NCI-H2107 treated with DMSO at 0.1 percent for 48 hours (cell line): ENCODE results near the gene FEM1C.

Experiments used
- DNase-seq: peaks from one replicate; lab custom pipeline; 2025; ENCODE audit not compliant: unreplicated experiment; lab: John Stamatoyannopoulos, UW

FEM1C gene

DNA sequence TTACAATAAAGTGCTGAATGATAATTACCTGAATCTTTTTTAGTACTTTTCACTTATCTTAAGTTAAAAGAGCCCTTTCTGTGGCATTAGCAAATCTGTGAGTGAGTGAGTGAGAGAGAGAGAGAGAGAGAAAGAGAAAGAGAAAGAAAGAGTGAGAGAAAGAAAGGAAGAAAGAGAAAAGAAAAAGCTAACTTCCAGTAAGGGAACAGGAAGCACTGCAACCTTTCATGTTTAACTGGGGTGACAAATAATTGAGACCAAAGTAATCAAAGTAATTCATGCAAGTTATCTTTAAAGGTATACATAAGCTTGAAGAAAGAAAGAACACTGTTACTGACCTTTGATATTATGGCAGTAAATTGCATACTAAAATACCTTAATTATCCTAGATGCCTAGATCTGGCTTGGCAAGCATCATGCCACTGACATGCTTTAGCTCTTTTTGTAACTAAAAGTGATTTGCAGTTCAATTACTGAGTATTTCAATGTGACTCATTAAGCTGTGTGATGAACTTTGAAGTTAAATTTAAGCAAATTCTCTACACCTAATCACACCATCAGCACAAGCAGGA lies 21.7 kb downstream of the FEM1C start:
- DNase-seq: no peak

DNA sequence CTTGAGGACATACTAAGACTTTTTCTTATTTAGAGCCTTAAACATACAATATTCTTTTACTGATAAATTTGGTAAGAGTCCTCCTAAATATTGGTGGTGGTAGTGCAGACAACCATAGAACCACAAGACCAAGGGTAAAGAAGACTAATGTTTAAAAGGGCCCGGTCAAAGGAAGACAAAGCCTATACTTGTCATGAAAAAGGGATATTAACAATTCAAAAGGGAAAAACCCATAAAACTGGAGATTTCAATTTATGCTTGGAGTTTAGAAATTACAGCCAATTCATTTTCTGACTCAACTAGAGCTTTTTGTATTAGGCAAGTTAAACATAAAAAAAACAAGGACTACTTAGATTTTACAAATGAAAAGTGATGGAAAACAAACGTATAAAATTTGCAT lies 24.4 kb downstream of the FEM1C start:
- no peak for DNase-seq

DNA sequence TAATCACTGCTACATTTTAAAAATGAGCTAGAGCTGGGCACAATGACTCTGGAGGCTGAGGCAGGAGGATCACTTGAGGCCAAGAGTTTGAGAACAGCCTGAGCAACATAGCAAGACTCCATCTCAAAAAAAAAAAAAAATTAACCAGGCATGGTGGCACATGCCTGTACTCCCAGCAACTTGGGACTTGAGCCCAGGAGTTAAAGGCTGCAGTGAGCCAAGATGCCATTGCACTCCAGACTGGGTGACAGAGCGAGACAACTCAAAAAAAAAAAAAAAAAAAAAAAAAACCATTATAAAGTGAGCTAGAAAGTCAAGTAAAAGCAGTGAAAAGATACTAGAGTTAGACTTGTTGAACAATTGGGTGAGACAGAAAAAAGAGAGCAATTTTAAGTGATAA lies 28.2 kb downstream of the FEM1C start:
- DNase-seq: no peak

DNA sequence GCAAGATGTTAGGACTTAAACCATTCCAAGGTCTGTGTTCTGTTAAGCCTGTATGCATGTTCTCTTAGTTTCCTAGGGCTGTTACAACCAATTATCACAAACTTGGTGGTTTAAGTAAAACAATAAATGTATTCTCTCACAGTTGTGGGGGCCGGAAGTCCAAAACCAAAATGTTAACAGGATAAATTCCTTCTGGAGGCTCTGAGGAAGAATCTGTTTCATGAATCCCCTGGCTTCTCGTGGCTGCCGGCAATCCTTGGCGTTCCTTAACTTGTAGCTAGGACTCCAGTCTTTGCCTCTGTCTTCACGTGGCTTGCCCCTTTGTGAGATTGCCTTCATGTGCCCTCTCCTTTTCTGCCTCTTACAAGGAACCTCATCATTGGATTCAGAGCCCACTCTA lies 30.4 kb downstream of the FEM1C start:
- DNase-seq: no peak

DNA sequence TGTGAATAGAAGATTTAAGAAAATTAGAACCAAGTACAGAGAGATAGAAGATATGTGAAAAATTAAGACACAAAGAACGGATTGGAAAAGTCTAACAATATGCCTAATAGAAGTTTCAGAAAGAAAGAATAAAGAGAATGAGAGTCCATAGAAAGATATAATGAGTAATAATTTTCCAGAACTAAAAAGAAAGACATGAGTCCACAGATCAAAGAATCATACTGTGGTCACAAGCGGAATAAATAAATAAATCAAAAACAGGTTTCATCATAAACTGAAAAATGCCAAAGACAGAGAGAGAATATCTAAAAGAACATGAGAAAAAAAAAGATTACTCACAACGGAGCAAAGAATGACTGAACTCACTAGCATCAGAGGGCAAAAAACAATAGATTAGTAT lies 32.9 kb downstream of the FEM1C start:
- no peak for DNase-seq

DNA sequence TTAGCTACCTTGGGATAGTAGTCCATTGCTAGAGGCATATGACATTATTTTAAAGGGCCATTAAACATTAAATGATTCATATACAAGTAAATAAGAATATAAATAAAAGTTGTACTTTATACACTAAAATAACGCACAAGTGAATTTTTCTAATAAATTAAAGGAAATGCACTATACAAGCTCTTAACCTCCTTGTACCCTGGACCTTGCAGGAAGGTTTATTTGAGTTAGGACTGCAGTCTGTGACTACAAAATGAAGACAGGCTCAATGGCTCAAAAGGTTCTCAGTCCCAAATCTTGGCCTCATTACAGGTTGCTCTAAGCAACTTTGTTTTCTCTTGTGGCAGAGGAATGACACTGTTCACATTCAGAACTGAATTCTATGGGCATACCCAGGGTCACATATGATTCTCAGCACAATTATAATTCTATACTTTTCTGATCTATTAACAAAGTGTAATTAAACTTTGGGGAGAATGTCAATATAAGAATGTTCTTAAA lies 34.4 kb downstream of the FEM1C start:
- no peak for DNase-seq

DNA sequence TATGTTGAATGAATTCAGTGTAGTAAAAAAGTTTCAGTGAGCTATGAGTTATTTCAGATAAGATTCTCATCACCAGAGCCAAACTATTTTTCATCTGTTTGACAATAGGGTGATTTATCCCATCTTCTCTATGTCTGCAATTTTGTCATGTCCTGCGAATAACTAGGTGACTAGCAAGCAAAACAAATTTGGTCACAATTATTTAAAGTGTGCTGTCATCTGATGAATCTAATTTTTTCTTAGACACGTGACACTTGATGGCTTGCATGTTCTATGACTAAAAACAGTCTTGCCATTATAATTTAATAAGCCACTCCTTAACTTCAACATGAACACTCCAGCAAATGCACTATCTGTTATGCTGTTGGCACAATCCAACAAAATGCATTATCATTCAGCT lies 35.0 kb downstream of the FEM1C start:
- no peak for DNase-seq

DNA sequence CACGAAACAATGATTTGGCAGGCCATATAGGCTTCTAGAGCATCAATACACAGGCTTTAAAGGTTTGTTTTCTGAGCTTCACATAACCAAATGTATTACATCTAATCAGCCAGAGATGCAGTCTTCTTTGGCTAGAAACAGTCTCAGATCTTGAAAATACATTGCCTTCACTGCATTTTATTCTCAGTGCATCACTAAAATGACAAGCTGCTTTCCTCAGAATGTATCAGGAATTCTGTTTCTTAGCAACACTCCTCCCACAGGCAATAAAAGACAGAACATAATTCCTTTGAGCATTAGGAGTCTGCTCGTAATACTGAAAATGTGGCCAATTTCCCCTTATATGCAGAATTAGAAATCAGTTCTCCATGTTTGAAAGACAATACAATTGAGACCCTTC lies 36.9 kb downstream of the FEM1C start:
- no peak for DNase-seq

DNA sequence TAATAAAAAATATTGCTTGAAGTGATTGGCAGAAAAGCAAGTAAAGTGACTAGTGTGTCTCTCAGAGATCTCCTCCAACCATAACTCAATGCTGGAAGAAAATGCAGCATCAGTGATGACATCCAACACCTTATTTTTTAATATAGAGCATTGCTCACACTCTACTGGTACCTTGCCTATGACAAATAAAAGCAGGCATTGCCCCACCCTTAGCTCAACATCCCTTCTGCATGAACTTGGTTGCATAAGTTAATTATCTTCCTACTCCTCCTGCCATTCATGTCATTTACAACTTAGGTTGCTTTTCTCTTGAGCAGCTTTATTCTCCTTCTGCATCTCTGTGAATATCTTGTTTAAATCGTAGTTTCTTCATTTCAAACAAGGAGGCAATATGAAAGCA lies 41.2 kb downstream of the FEM1C start:
- DNase-seq: no peak

DNA sequence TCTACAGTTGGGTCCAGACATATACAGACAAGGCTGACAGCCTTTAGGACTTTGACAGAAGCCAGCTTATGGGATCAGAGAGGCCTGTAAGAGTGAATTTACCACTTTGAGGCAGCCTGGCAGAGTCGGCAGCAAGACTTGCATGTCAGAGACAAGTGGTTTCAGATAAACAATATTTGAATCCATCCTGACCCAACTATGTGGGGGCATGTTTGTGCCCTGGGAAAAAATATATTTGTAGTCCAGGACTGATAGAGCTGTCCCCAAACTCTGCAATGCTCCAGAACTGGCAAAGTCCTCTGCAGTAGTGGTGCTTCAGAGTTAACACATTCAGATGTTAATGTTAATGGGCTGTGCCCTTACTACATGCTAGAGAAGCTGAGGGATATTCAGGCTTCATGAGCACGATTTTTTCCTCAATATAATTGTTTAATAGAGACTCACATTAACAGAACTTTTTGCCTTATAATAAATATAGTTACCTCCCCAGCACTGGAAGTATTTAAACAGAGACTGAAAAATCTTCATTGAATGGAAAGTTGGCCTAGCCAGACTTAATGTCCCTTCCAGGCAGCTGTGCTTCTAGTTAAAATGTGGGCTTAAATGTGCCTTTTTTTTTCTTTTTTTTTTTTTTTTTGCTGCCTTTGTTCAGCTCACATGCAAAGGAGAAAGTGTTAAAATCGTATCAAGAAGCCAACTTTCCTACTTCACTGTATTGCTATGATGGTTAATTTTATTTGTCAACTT lies 42.9 kb downstream of the FEM1C start:
- no peak for DNase-seq

DNA sequence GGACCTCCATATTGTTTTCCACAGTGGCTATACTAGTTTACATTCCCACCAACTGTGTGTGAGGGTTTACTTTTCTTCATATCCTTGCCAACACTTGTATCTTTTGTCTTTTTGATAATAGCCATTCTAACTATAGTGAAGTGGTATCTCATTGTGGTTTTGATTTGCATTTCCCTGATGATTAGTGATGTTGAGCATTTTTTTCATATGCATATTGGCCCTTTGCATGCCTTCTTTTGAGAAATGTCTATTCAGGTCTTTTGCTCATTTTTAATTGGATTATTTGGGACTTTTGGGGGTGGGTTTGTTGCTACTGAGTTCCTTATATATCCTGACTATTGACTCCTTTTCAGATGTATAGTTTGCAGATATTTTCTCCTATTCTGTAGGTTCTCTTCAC lies 44.4 kb downstream of the FEM1C start:
- no peak for DNase-seq

DNA sequence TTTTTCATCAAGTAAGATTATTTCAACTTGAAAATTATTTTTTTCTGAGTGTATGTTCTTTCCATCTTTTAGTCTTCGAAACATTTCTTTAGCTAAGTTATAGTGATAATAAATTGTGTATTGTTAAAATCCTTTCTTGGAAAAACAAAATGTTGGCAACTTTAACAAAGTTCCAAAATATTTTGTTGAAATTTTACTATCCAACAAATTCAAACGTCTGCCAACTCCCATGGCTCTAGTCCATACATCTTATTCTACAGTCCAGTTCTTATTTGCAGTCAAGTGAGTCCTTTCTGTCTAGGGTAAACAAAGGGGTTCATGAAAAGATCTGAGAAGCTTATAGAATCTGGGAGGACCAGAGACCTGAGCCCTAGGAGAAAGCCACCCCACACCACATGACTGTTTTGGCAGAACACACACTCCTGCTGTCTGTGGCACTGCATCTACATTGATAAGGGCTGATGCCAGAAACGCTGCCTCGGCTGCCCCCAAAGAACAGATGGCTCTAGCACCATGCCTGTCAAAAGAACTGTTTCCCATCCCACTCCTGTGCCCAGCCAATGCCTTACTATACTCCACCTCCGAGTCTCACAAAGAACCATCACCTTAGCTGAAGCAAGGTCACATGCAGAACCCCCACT lies 47.5 kb downstream of the FEM1C start:
- DNase-seq: no peak

DNA sequence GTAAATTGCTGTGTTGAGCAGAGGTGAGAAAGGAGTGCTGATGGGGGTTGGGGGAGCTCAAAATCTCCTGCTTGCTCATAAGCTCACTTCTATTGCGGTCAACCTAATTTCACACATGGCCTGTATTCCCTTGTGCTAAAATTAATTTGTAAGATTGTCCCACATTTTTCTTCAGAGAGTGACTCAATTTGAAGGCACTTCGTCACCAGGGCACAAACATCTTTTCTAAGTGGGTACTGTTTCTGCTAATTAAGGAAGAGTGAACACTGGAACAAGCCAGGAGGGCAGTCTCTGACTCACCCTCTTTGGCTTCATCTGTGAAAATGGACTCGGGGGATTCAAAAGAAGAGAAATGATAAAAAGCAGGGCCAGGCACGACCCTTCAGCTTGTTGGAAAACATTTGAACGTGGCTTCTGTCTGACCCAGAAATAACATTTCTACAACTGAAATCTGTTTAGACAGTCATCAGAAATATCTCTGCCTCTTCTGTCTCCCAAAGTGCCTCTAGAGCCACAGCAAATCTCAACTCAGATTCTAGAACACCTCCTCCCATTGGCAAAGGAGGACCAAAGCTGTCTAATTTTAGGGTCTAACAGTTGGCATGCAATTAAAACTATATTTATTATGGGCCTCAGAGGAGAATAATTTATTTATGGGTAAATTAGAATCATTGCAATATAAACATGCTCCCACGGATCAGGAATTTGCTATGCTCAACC lies 49.8 kb downstream of the FEM1C start:
- no peak for DNase-seq

DNA sequence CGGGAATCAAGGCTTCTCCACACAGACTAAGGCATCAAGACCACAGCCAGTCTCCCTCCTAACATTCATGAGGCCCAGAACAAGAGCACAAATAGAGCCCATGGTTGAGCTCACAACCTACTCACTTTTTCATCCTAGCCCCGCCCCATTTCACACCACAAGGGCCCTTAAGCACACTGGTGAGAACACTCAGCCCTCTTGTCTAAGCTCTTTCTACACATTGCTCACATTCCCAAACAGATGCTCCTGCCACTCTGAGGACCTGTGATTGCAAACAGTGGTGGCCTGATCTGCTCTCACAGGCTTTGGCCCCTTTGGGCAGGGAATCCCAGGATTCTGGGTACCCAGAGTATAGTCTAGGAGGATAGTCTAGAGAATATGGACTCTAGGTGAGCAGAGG lies 54.0 kb downstream of the FEM1C start:
- DNase-seq: no peak

DNA sequence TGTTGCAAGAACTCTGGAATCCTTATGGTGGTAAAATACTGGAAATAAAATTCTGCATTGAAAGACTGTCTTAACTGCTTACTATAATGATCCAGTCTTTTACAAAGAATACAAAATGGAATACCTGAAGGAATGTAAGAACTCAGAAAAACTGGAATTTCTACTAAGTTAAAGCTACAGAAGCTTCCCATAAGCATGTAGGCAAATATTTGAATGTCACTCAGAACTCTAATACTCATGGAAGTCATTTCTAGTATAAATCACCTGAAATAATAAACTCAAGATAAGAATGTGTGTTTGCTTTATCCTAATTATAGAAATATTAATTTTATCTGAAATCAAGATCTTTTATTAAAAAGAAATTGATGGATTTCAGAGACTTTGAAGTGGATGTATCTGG lies 54.8 kb downstream of the FEM1C start:
- DNase-seq: no peak

DNA sequence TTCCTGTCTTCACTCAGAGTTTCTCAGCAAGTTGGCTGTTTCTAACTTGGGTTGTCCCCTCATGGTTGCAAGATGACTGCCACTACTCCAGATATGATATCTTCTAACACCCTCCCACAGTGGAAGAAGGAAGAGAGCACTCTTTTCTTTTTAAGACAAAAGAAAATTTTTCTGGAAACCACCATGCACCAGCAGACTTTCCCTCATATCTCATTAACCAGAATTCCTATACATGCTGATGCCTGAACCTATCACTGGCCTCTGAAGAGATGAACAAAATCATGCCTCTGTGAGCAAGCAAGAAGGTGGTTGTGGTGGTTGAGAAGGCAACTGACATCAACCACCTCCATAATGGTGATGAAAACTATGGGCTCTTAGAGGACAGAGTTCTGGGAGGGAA lies 56.8 kb downstream of the FEM1C start:
- no peak for DNase-seq

DNA sequence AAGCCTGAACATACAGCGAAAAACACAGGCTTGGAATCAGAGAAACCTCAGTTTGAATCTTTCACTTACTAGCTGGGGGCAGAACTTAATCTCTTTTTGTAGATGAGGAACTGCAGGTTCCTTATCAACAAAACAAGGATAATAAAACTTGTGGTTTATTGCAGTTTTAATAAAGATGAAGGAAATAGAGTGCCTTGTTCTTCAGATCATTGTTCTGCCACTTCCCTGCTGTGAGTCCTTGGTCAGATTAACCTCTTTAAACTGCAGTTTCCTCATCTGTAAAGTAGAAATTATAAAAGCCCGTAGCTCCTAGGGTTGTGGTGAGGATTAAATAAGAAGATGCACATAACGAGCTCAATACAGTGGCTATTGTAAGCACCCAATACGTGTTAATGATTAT lies 57.4 kb downstream of the FEM1C start:
- no peak for DNase-seq

DNA sequence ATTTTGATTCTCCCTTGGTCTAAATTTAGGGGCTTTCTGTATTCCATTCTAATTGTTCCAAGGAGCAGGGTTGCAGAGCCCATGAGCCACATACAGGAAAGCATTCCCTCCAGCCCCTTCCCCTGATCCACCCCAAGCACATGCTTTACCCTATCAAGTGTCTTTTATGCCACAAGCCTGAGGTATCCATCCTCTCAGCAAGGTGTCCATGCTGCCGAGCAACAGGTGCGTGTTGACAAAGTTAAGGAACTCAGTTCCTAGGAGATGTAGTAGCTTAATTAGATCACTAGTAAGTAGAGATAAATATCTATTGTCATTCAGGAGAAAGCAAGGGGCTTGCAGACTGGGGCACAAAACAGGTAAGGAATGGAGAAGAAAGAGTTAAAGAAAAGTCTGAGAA lies 57.8 kb downstream of the FEM1C start:
- no peak for DNase-seq

DNA sequence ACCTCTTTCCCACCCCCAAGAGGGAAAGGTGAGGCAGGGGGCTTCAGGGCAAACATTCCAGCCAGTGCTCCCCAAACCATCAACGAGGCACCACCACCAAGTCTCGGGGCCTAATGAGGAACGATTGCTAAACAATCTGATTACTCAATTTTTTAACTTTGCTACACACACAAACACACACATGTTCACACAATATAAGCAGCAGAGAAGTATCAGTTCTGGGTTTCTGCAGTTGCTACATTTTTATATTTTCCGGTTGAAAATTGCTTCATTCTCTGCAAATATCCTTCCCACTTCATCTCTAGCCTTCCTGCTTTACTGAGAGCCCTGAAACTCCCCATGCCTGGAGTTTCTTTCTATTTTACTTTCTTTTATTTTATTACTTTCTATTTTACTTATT lies 60.2 kb downstream of the FEM1C start:
- no peak for DNase-seq

DNA sequence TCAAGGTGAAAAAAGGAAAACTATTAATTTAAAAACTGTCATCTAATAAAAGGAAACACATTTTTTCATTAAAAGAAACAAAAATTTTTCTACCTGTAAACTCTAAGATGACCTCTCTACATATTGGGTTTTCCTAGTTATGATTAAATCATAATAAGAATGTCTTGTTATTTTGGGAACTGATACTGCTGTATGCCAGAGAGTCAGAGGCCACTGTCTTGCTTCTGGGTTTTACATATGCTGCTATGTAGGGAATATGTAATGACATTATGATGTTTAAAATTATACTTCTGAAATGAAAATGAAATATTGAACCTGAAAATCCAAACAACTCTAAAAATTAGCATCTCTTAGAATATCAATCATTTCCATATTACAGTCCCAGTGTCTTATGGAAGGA lies 63.7 kb downstream of the FEM1C start:
- DNase-seq: no peak

DNA sequence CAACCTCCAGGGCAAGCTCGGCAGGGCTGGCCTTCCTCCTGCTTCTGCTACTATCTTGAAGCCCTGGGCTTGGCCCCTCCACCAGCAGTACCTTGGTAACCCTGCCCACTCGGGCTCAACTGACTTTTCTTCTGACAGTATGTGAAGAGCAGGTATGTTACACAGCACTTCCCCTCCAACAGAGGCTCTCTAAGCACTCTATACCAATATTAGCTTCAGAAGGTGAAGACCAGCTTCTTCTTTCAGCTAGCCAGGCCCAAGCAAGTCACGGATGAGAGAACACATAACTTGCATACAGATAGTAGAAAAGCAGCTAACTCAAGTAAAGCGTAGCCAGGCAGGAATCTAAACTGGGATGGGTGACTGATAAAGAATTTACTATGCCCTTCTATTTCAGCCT lies 64.3 kb downstream of the FEM1C start:
- DNase-seq: no peak
